ENCODE results near the gene MYLK2. TPM values are rescaled to one million over a fixed set of nuclear protein-coding genes. Genes with fewer than 3 reads are reported as not detected.
"Not testable (repeated sequence)": the region's sequence is repeated elsewhere in the genome, so short reads cannot be mapped to it uniquely, and the experiment has no call there.

The MYLK2 gene
- total RNA-seq, 2 experiments from 2014 or later: 0.67 to 0.69 TPM

GRCh38 chr20:31811796-31812728 lies 7.1 kb upstream of the MYLK2 start:
- no peaks in the 10 kb centered on the region for H3K4me1 ChIP-seq (ENCODE audit: insufficient read depth, low read length, poor library complexity, severe bottlenecking)
- H2AFZ ChIP-seq (ENCODE audit: low read length): no peak overlapping the region
- intact Hi-C loops (cut with micrococcal nuclease; ENCODE audit: unreplicated experiment): no loop called here
- no peaks in the 10 kb centered on the region for H3K9me2 ChIP-seq (ENCODE audit: insufficient read depth, low read length)
- no peaks in the 10 kb centered on the region for H3K79me2 ChIP-seq (ENCODE audit: insufficient read depth, low read depth, low read length)
- POLR2A ChIA-PET: interaction anchor here (0.5 kb wide), 1 partner anchor 224 kb away, joined by 4 read pairs; no protein-coding TSS in a partner anchor
- TF ChIP-seq EZH2phosphoT487 (IDR thresholded peaks at IDR 0.05; ENCODE audit: borderline replicate concordance, low read depth, low read length) (no peak), CTCF (conservative IDR thresholded peaks at IDR 0.05; ENCODE audit: low read length) (no peak)
- H3K4me3 ChIP-seq (ENCODE audit: low read depth, low read length, poor library complexity, severe bottlenecking): no peak overlapping the region
- no peak overlapping the region for H3K27ac ChIP-seq (ENCODE audit: low read depth, low read length, poor library complexity, severe bottlenecking)
- no peaks in the 10 kb centered on the region for H3K9me3 ChIP-seq (ENCODE audit: low read length)
- CTCF ChIA-PET (ENCODE audit: unreplicated experiment): no interaction called here
- DNase-seq (ENCODE audit: low spot score): no peak
- BruUV-seq (replicated peaks): no TSS peak
- peaks cover 12% of the 10 kb centered on the region; the same call in 1 of the 2 replicates for H3K36me3 ChIP-seq (ENCODE audit: insufficient read depth, low read length)
- no peaks in the 10 kb centered on the region for H4K20me1 ChIP-seq (ENCODE audit: insufficient read depth, low read length)
- H3K4me2 ChIP-seq (ENCODE audit: low read length): no peak overlapping the region

GRCh38 chr20:31813611-31814010 lies 5.5 kb upstream of the MYLK2 start:
- Histone ChIP-seq H3K79me2 (ENCODE audit: insufficient read depth, low read depth, low read length) (no peaks in the 10 kb centered on the region), H3K9me3 (ENCODE audit: low read length) (no peaks in the 10 kb centered on the region), H2AFZ (ENCODE audit: low read length) (no peak overlapping the region), H4K20me1 (ENCODE audit: insufficient read depth, low read length) (no peaks in the 10 kb centered on the region), H3K4me3 (ENCODE audit: low read depth, low read length, poor library complexity, severe bottlenecking) (no peak overlapping the region), H3K9me2 (ENCODE audit: insufficient read depth, low read length) (no peaks in the 10 kb centered on the region), H3K27ac (ENCODE audit: low read depth, low read length, poor library complexity, severe bottlenecking) (no peak overlapping the region), H3K4me2 (ENCODE audit: low read length) (no peak overlapping the region), H3K4me1 (ENCODE audit: insufficient read depth, low read length, poor library complexity, severe bottlenecking) (no peaks in the 10 kb centered on the region), H3K36me3 (ENCODE audit: insufficient read depth, low read length) (0 out of 2 replicates have a peak, but pooled peaks cover 2% of the 10 kb centered on the region)
- POLR2A ChIA-PET: interaction anchor here (0.6 kb wide), 1 partner anchor 79 kb away, joined by 3 read pairs; no protein-coding TSS in a partner anchor
- intact Hi-C loops (cut with micrococcal nuclease; ENCODE audit: unreplicated experiment): no loop called here
- TF ChIP-seq CTCF (conservative IDR thresholded peaks at IDR 0.05; ENCODE audit: low read length) (no peak), EZH2phosphoT487 (IDR thresholded peaks at IDR 0.05; ENCODE audit: borderline replicate concordance, low read depth, low read length) (no peak)
- no peak for DNase-seq (ENCODE audit: low spot score)
- BruUV-seq (replicated peaks): no TSS peak
- CTCF ChIA-PET (ENCODE audit: unreplicated experiment): no interaction called here

- H3K79me2 ChIP-seq (ENCODE audit: insufficient read depth, low read depth, low read length); H3K36me3 ChIP-seq (ENCODE audit: insufficient read depth, low read length); POLR2A ChIA-PET; H3K4me2 ChIP-seq (ENCODE audit: low read length); intact Hi-C loops (cut with micrococcal nuclease; ENCODE audit: unreplicated experiment); H2AFZ ChIP-seq (ENCODE audit: low read length); BruUV-seq (replicated peaks); H3K4me1 ChIP-seq (ENCODE audit: insufficient read depth, low read length, poor library complexity, severe bottlenecking); DNase-seq (ENCODE audit: low spot score); H4K20me1 ChIP-seq (ENCODE audit: insufficient read depth, low read length); H3K4me3 ChIP-seq (ENCODE audit: low read depth, low read length, poor library complexity, severe bottlenecking); H3K9me3 ChIP-seq (ENCODE audit: low read length); H3K27ac ChIP-seq (ENCODE audit: low read depth, low read length, poor library complexity, severe bottlenecking); H3K9me2 ChIP-seq (ENCODE audit: insufficient read depth, low read length); CTCF ChIA-PET (ENCODE audit: unreplicated experiment): not testable (repeated sequence)
These were observed 5.0 kb upstream of the MYLK2 start for GRCh38 chr20:31814142-31814541.
